A172 (cell line): Measurements from ENCODE around the gene N4BP2. TPM values are rescaled to one million over a fixed set of nuclear protein-coding genes. Genes with fewer than 3 reads are reported as not detected.

Experiments used
- total RNA-seq: library from RNA; depleted of rRNA; stranded (reverse); fragments of >200 nt; shearing (Covaris generic); gene quantifications from 2 replicates; pipeline ENCODE4 v1.2.3, GENCODE V29; 2014; rRNA removed

Gene N4BP2
- total RNA-seq, 1 experiment from 2014 or later: 3.0 TPM

Other genes with a start within 250 kb of the N4BP2 start
- 59.2 and 79.2 TPM in 2 replicates for gene PDS5A, start 78.9 kb upstream of the N4BP2 start, total RNA-seq
- not detected in 2 replicates for gene RHOH, start 140.2 kb downstream of the N4BP2 start, total RNA-seq